IMR-90 (cell line): Measurements from ENCODE around the gene MAPRE2. TPM values are rescaled to one million over a fixed set of nuclear protein-coding genes. Genes with fewer than 3 reads are reported as not detected.

Experiments used
- ATAC-seq: fragments of 200-7000 bp; cut with Tn5 transposase; 2 replicates; pipeline ENCODE4 v1.9.1; 2020; ENCODE audit warnings: low read depth, mild to moderate bottlenecking, moderate library complexity
- BruUV-seq: library from RNA; stranded (reverse); fragments of 400-500 nt; replicated peaks from 2 replicates; lab custom pipeline; 2021; lab: Mats Ljungman, UMichigan
- CTCF ChIA-PET: fragments of 300-600 bp; formaldehyde crosslinking; extraction: SDS; loops from one replicate; lab custom pipeline; 2021; ENCODE audit warnings: antibody characterized with exemption; lab: Yijun Ruan, JAX
- POLR2A ChIA-PET: fragments of 300-600 bp; sonication (Branson Sonifier 250); formaldehyde crosslinking; loops from one replicate; lab custom pipeline; 2022; ENCODE audit warnings: antibody characterized with exemption; ENCODE audit not compliant: unreplicated experiment; lab: Charles Lee
- DNase-seq: peaks from one replicate; pipeline ENCODE4 v3.0.0; 2013
- H2AFZ ChIP-seq: replicated peaks from 2 replicates; pipeline ENCODE3; 2013; ENCODE audit warnings: low read length, mild to moderate bottlenecking; ENCODE audit not compliant: poor library complexity
- H2AK5ac ChIP-seq: 2 replicates; pipeline ENCODE4 v1.6.1; 2013; ENCODE audit warnings: low read depth, low read length, inconsistent platforms
- H2AK9ac ChIP-seq: replicated peaks from 2 replicates; pipeline ENCODE3; 2013; ENCODE audit warnings: mild to moderate bottlenecking, low read depth, low read length, moderate library complexity; ENCODE audit not compliant: poor library complexity
- H2BK120ac ChIP-seq: 2 replicates; pipeline ENCODE4 v1.6.1; 2013; ENCODE audit warnings: low read depth, low read length, inconsistent platforms
- H2BK15ac ChIP-seq: 3 replicates; pipeline ENCODE4 v1.6.1; 2013; ENCODE audit warnings: low read depth, low read length, inconsistent platforms
- H2BK20ac ChIP-seq: 2 replicates; pipeline ENCODE4 v1.6.1; 2013; ENCODE audit warnings: low read depth, mild to moderate bottlenecking, inconsistent platforms, low read length, moderate library complexity
- H2BK5ac ChIP-seq: 2 replicates; pipeline ENCODE4 v1.6.1; 2013; ENCODE audit warnings: mild to moderate bottlenecking, low read depth, low read length, inconsistent platforms; ENCODE audit not compliant: poor library complexity, severe bottlenecking
- H3K14ac ChIP-seq: replicated peaks from 2 replicates; pipeline ENCODE4 v1.6.1; 2013; ENCODE audit warnings: low read depth, low read length, inconsistent platforms
- H3K18ac ChIP-seq: 2 replicates; pipeline ENCODE4 v1.6.1; 2013; ENCODE audit warnings: low read depth, low read length, control low read depth
- H3K23ac ChIP-seq: 2 replicates; pipeline ENCODE4 v1.6.1; 2013; ENCODE audit warnings: low read depth, low read length, inconsistent platforms
- H3K27ac ChIP-seq: 2 replicates; pipeline ENCODE4 v1.5.1; 2013; ENCODE audit warnings: mild to moderate bottlenecking, control low read depth, low read length; ENCODE audit not compliant: insufficient read depth
- H3K27me3 ChIP-seq: 2 replicates; pipeline ENCODE4 v1.6.1; 2013; ENCODE audit warnings: low read length; ENCODE audit not compliant: control insufficient read depth, insufficient read depth
- H3K36me3 ChIP-seq: 2 replicates; pipeline ENCODE4 v1.6.1; 2013; ENCODE audit warnings: low read length, mixed read lengths; ENCODE audit not compliant: control insufficient read depth, insufficient read depth
- H3K4ac ChIP-seq: 2 replicates; pipeline ENCODE4 v1.6.1; 2013; ENCODE audit warnings: low read depth, low read length, inconsistent platforms
- H3K4me1 ChIP-seq: 2 replicates; pipeline ENCODE4 v1.6.1; 2013; ENCODE audit warnings: low read length, mixed read lengths; ENCODE audit not compliant: control insufficient read depth, insufficient read depth
- H3K4me2 ChIP-seq: 2 replicates; pipeline ENCODE4 v1.6.1; 2013; ENCODE audit warnings: low read depth, mild to moderate bottlenecking, control low read depth, low read length, moderate library complexity
- H3K4me3 ChIP-seq: 2 replicates; pipeline ENCODE4 v1.5.1; 2013; ENCODE audit warnings: low read depth, mild to moderate bottlenecking, control low read depth, low read length, moderate library complexity; ENCODE audit not compliant: insufficient read depth
- H3K56ac ChIP-seq: 2 replicates; pipeline ENCODE4 v1.6.1; 2013; ENCODE audit warnings: low read length, inconsistent platforms; ENCODE audit not compliant: insufficient read depth; ENCODE audit errors: extremely low read depth
- H3K79me1 ChIP-seq, 2 experiments: 2 replicates each; pipeline ENCODE4 v1.6.1; 2013; ENCODE audit warnings: low read length in 2 of 2, inconsistent platforms in 1 of 2, low read depth in 1 of 2
- H3K9ac ChIP-seq: 2 replicates; pipeline ENCODE4 v1.6.1; 2013; ENCODE audit warnings: low read depth, low read length, control low read depth
- H3K9me1 ChIP-seq: 2 replicates; pipeline ENCODE4 v1.6.1; 2013; ENCODE audit warnings: low read length, inconsistent platforms; ENCODE audit not compliant: insufficient read depth
- H3K9me3 ChIP-seq: 2 replicates; pipeline ENCODE4 v1.6.1; 2013; ENCODE audit warnings: low read length; ENCODE audit not compliant: control insufficient read depth, insufficient read depth
- H4K20me1 ChIP-seq: 2 replicates; pipeline ENCODE4 v1.6.1; 2013; ENCODE audit warnings: low read length, inconsistent platforms; ENCODE audit not compliant: insufficient read depth
- H4K5ac ChIP-seq: 2 replicates; pipeline ENCODE4 v1.6.1; 2013; ENCODE audit warnings: mild to moderate bottlenecking, low read depth, low read length, control low read depth
- H4K8ac ChIP-seq, 2 experiments: 2 replicates each; pipeline ENCODE4 v1.6.1; 2013; ENCODE audit warnings: low read depth in 2 of 2, low read length in 2 of 2, control low read depth in 1 of 2, inconsistent platforms in 1 of 2
- H4K91ac ChIP-seq: 2 replicates; pipeline ENCODE4 v1.6.1; 2013; ENCODE audit warnings: low read depth, low read length, inconsistent platforms; ENCODE audit not compliant: insufficient read depth
- BHLHE40 ChIP-seq: fragments of 150-350 bp; IDR thresholded peaks from 2 replicates; pipeline ENCODE4 v1.6.1; 2016; ENCODE audit warnings: mild to moderate bottlenecking, low read depth, low read length
- MXI1 ChIP-seq: IDR thresholded peaks from 2 replicates; pipeline ENCODE4 v1.6.1; 2012; ENCODE audit warnings: low read depth, mild to moderate bottlenecking, low read length, moderate library complexity, borderline replicate concordance
- WGBS, 2 experiments: methylation state at CpG; one replicate each; pipeline versions ENCODE4 v1.1.5 to v1.1.7; 2013; ENCODE audit warnings: missing lambda C conversion rate in 2 of 2; ENCODE audit not compliant: insufficient read length in 1 of 2; ENCODE audit errors: extremely low coverage in 2 of 2; 5-methylcytosine and 5-hydroxymethylcytosine counted together
- dilution Hi-C: fragments of 300-500 bp; cut with HindIII; formaldehyde crosslinking; loops from one replicate; pipeline ENCODE4 v1.14.3; 2018; ENCODE audit warnings: low sequenced_read_pairs; ENCODE audit not compliant: unreplicated experiment
- in situ Hi-C: fragments of 300-500 bp; cut with MboI; formaldehyde crosslinking; loops from 3 replicates; pipeline ENCODE4 v1.14.3; 2019; ENCODE audit warnings: low sequenced_read_pairs, inconsistent platforms, mixed read lengths
- intact Hi-C: fragments of 100-400 bp; cut with micrococcal nuclease; formaldehyde crosslinking; loops from 2 replicates; pipeline ENCODE4 v1.10.0; 2022
- polyA plus RNA-seq, 3 experiments: library from polyadenylated mRNA; depleted of rRNA; stranded (reverse); fragments of >200 nt; gene quantifications; 2 replicates each; pipeline ENCODE4 v1.2.3, GENCODE V29; 2012; ENCODE audit warnings: low replicate concordance in 1 of 3
- total RNA-seq: library from RNA; depleted of rRNA; stranded (reverse); fragments of >200 nt; gene quantifications from 2 replicates; pipeline ENCODE4 v1.2.3, GENCODE V29; 2012

The MAPRE2 gene
- total and polyA plus RNA-seq, 2 of the 4 experiments (the other 2 are of a cell fraction), result 19.6 to 23.8 TPM

DNA sequence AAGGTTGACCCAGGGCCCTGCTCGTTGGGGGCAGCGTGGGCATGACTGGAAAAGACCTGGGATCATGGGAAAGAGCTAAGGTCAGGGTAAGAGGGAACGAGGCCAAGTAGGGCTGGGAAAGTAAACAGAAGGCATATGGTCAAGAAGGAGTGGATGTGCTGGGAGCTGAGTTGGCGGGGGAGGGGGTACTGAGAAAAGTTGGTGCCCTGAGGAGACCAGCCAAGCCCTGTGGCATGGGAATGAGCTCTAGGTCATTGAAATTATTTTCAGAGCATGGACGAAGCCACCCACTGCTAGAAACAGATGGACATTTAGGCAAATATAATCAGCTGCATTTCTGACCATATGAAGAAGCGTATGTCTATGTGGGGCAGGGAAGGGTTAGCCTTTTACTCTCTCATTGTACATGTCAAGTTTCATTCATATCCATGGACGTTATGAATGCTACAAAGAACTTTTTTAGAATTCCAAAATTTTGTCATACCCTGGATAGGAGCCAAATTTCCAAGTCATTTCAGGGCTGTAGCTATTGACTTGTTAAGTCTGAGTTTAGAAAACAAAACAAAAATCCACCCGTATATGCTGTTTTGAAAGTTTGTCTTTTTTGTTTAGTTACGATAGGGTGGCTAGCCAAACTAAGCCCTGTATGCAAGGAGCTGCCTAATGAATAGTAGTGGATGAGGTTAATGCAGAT is 19.1 kb downstream of the MAPRE2 start:
- H4K20me1 ChIP-seq, result no peaks in the 10 kb centered on the region
- dilution Hi-C loops, result no loop called here
- no peak overlapping the region for H2AFZ ChIP-seq
- H3K9ac ChIP-seq, result no peak overlapping the region
- H3K4me1 ChIP-seq, result no peaks in the 10 kb centered on the region
- H3K56ac ChIP-seq, result no peak overlapping the region
- H3K27ac ChIP-seq, result no peak overlapping the region
- no peak for TF ChIP-seq MXI1
- TF ChIP-seq BHLHE40, result no peak
- H3K23ac ChIP-seq, result no peak overlapping the region
- H2BK15ac ChIP-seq, result no peak overlapping the region
- no peak overlapping the region for H3K14ac ChIP-seq
- POLR2A ChIA-PET, result no interaction called here
- in situ Hi-C loops, result no loop called here
- no peaks in the 10 kb centered on the region for H3K36me3 ChIP-seq
- no peak overlapping the region for H4K5ac ChIP-seq
- peaks cover 5 to 6% of the 10 kb centered on the region in 2 experiments; a peak in 3 of 4 replicates for H3K79me1 ChIP-seq
- no peak overlapping the region for H3K18ac ChIP-seq
- no peak for DNase-seq
- ATAC-seq, result no peak
- no peaks in the 10 kb centered on the region for H3K9me3 ChIP-seq
- H4K8ac ChIP-seq, result no peak overlapping the region
- CTCF ChIA-PET, result interaction anchor here (1.1 kb wide), 1 partner anchor 10 kb away, joined by 3 read pairs; no protein-coding TSS in a partner anchor
- no peak overlapping the region for H2BK20ac ChIP-seq
- no peak overlapping the region for H4K91ac ChIP-seq
- no peaks in the 10 kb centered on the region for H3K9me1 ChIP-seq
- no peak overlapping the region for H2AK5ac ChIP-seq
- no peak overlapping the region for H3K4me3 ChIP-seq
- WGBS, 2 experiments, result 72% methylated on average over 4 of the region's 9 CpGs; no CpG with 5 or more reads in 1 of the 2 experiments
- no peak overlapping the region for H3K4me2 ChIP-seq
- intact Hi-C loops, result no loop called here
- H2AK9ac ChIP-seq, result no peak overlapping the region
- H3K4ac ChIP-seq, result no peak overlapping the region
- H3K27me3 ChIP-seq, result no peaks in the 10 kb centered on the region
- H2BK120ac ChIP-seq, result no peak overlapping the region
- H2BK5ac ChIP-seq, result no peak overlapping the region
- no TSS peak for BruUV-seq
